ENCODE measurements around the gene TMEM201.

Gene TMEM201

DNA sequence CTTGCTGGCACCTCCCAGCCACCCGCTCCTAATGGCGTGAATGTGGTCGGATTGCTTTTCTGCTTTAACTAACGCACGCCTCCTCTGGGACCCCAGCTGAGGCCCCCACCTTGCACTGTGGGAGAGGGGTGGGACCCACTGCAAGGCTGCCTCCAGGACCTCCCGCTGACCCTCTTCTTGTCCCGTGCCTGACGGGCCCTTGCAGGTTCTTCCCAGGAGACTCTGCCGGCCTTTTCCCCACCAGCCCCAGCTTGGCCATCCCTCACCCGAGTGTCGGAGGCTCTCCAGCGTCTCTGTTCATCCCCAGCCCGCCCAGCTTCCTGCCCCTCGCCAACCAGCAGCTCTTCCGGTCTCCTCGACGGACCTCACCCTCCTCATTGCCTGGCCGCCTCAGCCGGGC lies 18.6 kb downstream of the TMEM201 start:
- Histone ChIP-seq H3K79me2 (ENCODE audit: insufficient read depth, low read length) (no peaks in the 10 kb centered on the region), H3K36me3 (ENCODE audit: low read length) (no peaks in the 10 kb centered on the region), H2AFZ (ENCODE audit: low read depth, low read length, severe bottlenecking) (no peak overlapping the region), H3K27ac (ENCODE audit: low read depth, low read length) (no peak overlapping the region), H3K27me3 (ENCODE audit: low read length) (no peaks in the 10 kb centered on the region), H3K9me2 (replicated peaks; ENCODE audit: insufficient read depth, low read length) (no peaks in the 10 kb centered on the region), H3K4me3 (ENCODE audit: insufficient read depth, low read length, poor library complexity, severe bottlenecking) (no peak overlapping the region), H3K9me3 (ENCODE audit: insufficient read depth, low read length) (no peaks in the 10 kb centered on the region), H3K9ac (ENCODE audit: low read length) (no peak overlapping the region), H3K4me2 (ENCODE audit: low read depth, low read length, poor library complexity, severe bottlenecking) (no peak overlapping the region), H3F3A (ENCODE audit: insufficient read depth) (no peaks in the 10 kb centered on the region), H4K20me1 (ENCODE audit: low read depth, low read length) (no peaks in the 10 kb centered on the region)
- TF ChIP-seq, protein P1, sequence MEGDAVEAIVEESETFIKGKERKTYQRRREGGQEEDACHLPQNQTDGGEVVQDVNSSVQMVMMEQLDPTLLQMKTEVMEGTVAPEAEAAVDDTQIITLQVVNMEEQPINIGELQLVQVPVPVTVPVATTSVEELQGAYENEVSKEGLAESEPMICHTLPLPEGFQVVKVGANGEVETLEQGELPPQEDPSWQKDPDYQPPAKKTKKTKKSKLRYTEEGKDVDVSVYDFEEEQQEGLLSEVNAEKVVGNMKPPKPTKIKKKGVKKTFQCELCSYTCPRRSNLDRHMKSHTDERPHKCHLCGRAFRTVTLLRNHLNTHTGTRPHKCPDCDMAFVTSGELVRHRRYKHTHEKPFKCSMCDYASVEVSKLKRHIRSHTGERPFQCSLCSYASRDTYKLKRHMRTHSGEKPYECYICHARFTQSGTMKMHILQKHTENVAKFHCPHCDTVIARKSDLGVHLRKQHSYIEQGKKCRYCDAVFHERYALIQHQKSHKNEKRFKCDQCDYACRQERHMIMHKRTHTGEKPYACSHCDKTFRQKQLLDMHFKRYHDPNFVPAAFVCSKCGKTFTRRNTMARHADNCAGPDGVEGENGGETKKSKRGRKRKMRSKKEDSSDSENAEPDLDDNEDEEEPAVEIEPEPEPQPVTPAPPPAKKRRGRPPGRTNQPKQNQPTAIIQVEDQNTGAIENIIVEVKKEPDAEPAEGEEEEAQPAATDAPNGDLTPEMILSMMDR (IDR thresholded peaks at IDR 0.05; ENCODE audit: insufficient read depth, low read length, poor library complexity, severe bottlenecking), result no peak
- TF ChIP-seq EZH2phosphoT487 (conservative IDR thresholded peaks at IDR 0.05; ENCODE audit: low read length), result no peak

DNA sequence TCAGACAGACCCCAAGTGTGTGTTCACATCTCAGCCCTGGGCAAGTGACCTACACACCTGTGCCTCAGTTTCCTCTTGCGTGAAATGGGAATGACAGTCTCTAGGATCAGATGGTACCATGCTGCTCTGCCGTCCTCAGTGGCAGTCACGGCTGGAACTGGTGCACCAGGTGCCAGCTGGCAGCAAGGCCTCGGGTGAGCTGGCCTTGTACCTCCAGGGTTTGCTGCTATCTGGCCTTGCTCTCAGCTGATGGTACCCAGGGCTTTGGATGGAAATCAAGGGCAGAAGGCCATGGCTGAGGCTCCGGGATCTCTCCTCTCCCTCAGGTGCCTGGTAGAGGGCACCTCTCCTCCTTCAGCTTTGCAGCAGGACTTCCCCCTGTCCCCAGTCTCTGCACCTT lies 21.3 kb downstream of the TMEM201 start:
- H2AFZ ChIP-seq (ENCODE audit: low read depth, low read length, severe bottlenecking), result no peak overlapping the region
- no peaks in the 10 kb centered on the region for H3F3A ChIP-seq (ENCODE audit: insufficient read depth)
- H3K9me3 ChIP-seq (ENCODE audit: insufficient read depth, low read length), result no peaks in the 10 kb centered on the region
- no peaks in the 10 kb centered on the region for H3K9me2 ChIP-seq (replicated peaks; ENCODE audit: insufficient read depth, low read length)
- H3K27me3 ChIP-seq (ENCODE audit: low read length), result no peaks in the 10 kb centered on the region
- no peak overlapping the region for H3K9ac ChIP-seq (ENCODE audit: low read length)
- no peak overlapping the region for H3K4me3 ChIP-seq (ENCODE audit: insufficient read depth, low read length, poor library complexity, severe bottlenecking)
- no peaks in the 10 kb centered on the region for H4K20me1 ChIP-seq (ENCODE audit: low read depth, low read length)
- H3K4me2 ChIP-seq (ENCODE audit: low read depth, low read length, poor library complexity, severe bottlenecking), result no peak overlapping the region
- no peaks in the 10 kb centered on the region for H3K36me3 ChIP-seq (ENCODE audit: low read length)
- H3K79me2 ChIP-seq (ENCODE audit: insufficient read depth, low read length), result no peaks in the 10 kb centered on the region
- TF ChIP-seq, protein P1 (IDR thresholded peaks at IDR 0.05; ENCODE audit: insufficient read depth, low read length, poor library complexity, severe bottlenecking), result no peak
- TF ChIP-seq EZH2phosphoT487 (conservative IDR thresholded peaks at IDR 0.05; ENCODE audit: low read length), result no peak
- H3K27ac ChIP-seq (ENCODE audit: low read depth, low read length), result no peak overlapping the region

DNA sequence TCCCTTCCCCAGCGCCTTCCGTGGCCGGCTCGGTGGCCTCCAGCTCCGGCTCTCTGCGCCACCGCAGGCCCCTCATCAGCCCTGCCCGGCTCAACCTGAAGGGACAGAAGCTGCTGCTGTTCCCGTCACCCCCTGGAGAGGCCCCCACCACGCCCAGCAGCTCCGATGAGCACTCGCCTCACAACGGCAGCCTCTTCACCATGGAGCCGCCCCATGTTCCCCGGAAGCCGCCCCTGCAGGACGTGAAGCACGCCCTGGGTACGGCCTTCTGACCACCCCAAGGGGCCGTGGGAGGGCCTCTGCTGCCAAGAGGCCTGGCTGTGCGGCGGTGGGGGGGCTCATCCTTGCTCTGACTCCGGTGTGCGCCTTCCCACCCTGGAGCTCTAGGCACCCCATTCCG lies 21.8 kb downstream of the TMEM201 start:
- Histone ChIP-seq H3K9ac (ENCODE audit: low read length) (no peak overlapping the region), H2AFZ (ENCODE audit: low read depth, low read length, severe bottlenecking) (no peak overlapping the region), H3K27ac (ENCODE audit: low read depth, low read length) (no peak overlapping the region), H3K79me2 (ENCODE audit: insufficient read depth, low read length) (no peaks in the 10 kb centered on the region), H3K9me2 (replicated peaks; ENCODE audit: insufficient read depth, low read length) (no peaks in the 10 kb centered on the region), H3K36me3 (ENCODE audit: low read length) (no peaks in the 10 kb centered on the region), H3K4me3 (ENCODE audit: insufficient read depth, low read length, poor library complexity, severe bottlenecking) (no peak overlapping the region), H4K20me1 (ENCODE audit: low read depth, low read length) (no peaks in the 10 kb centered on the region), H3K9me3 (ENCODE audit: insufficient read depth, low read length) (no peaks in the 10 kb centered on the region), H3K4me2 (ENCODE audit: low read depth, low read length, poor library complexity, severe bottlenecking) (no peak overlapping the region), H3K27me3 (ENCODE audit: low read length) (no peaks in the 10 kb centered on the region), H3F3A (ENCODE audit: insufficient read depth) (no peaks in the 10 kb centered on the region)
- TF ChIP-seq, protein P1 (IDR thresholded peaks at IDR 0.05; ENCODE audit: insufficient read depth, low read length, poor library complexity, severe bottlenecking), result no peak
- TF ChIP-seq EZH2phosphoT487 (conservative IDR thresholded peaks at IDR 0.05; ENCODE audit: low read length), result no peak
